Measurements from ENCODE around the gene PAPOLB. TPM values are rescaled to one million over a fixed set of nuclear protein-coding genes. Genes with fewer than 3 reads are reported as not detected.

The PAPOLB gene
- total RNA-seq, 4 donors from 2014 or later = 0.17 to 0.46 (median 0.37) TPM

- no peak for DNase-seq (ENCODE audit: extremely low spot score)
- intact Hi-C loops (cut with DNase I) = no loop called here
- H3K27me3 ChIP-seq = peaks cover 0 to 20% (median 0%) of the 10 kb centered on the region in 4 donors
- H3K4me1 ChIP-seq = peaks cover 4 to 9% (median 7%) of the 10 kb centered on the region in 4 donors
- TF ChIP-seq POLR2AphosphoS5 (IDR thresholded peaks at IDR 0.05) (no peak), POLR2A (IDR thresholded peaks at IDR 0.05; ENCODE audit: low read depth) (no peak), CTCF (IDR thresholded peaks at IDR 0.05) (no peak), EP300 (IDR thresholded peaks at IDR 0.05) (no peak)
- no peak overlapping the region for H3K27ac ChIP-seq (replicated peaks in 1 of 4)
- no peak overlapping the region for H3K4me3 ChIP-seq
- 93% methylated on average over 11 of the region's 38 CpGs for WGBS
- peaks cover 0 to 5% (median 0%) of the 10 kb centered on the region in 4 donors for H3K9me3 ChIP-seq
- peaks cover 0 to 45% (median 8%) of the 10 kb centered on the region in 4 donors for H3K36me3 ChIP-seq
Measured at GRCh38 chr7:4815609-4816418, 46.0 kb downstream of the PAPOLB start.

- no peak for DNase-seq (ENCODE audit: extremely low spot score)
- peaks cover 0 to 49% (median 8%) of the 10 kb centered on the region in 4 donors for H3K36me3 ChIP-seq
- no peak overlapping the region for H3K4me3 ChIP-seq
- TF ChIP-seq POLR2A (IDR thresholded peaks at IDR 0.05; ENCODE audit: low read depth) (no peak), POLR2AphosphoS5 (IDR thresholded peaks at IDR 0.05) (no peak), CTCF (IDR thresholded peaks at IDR 0.05) (no peak), EP300 (IDR thresholded peaks at IDR 0.05) (no peak)
- intact Hi-C loops (cut with DNase I) = no loop called here
- peaks cover 0 to 19% (median 0%) of the 10 kb centered on the region in 4 donors for H3K27me3 ChIP-seq
- WGBS = 100% methylated on average over 2 of the region's 14 CpGs
- H3K9me3 ChIP-seq = peaks cover 0 to 5% (median 0%) of the 10 kb centered on the region in 4 donors
- H3K27ac ChIP-seq (replicated peaks in 1 of 4) = no peak overlapping the region
- H3K4me1 ChIP-seq = peaks cover 0 to 3% (median under 1%) of the 10 kb centered on the region in 4 donors
Measured at GRCh38 chr7:4815121-4815520, 46.7 kb downstream of the PAPOLB start.

- H3K36me3 ChIP-seq = peaks cover 0 to 49% (median 8%) of the 10 kb centered on the region in 4 donors
- peaks cover 0 to 5% (median 0%) of the 10 kb centered on the region in 4 donors for H3K9me3 ChIP-seq
- intact Hi-C loops (cut with DNase I) = no loop called here
- H3K27ac ChIP-seq (replicated peaks in 1 of 4) = no peak overlapping the region
- WGBS = 54% methylated on average over 9 of the region's 14 CpGs
- TF ChIP-seq POLR2AphosphoS5 (IDR thresholded peaks at IDR 0.05) (no peak), EP300 (IDR thresholded peaks at IDR 0.05) (no peak), POLR2A (IDR thresholded peaks at IDR 0.05; ENCODE audit: low read depth) (no peak), CTCF (IDR thresholded peaks at IDR 0.05) (no peak)
- H3K4me3 ChIP-seq = no peak overlapping the region
- H3K27me3 ChIP-seq = peaks cover 0 to 16% (median 0%) of the 10 kb centered on the region in 4 donors
- DNase-seq (ENCODE audit: extremely low spot score) = no peak
- no peaks in the 10 kb centered on the region for H3K4me1 ChIP-seq
Measured at GRCh38 chr7:4814433-4814832, 47.4 kb downstream of the PAPOLB start.

- peaks cover 0 to 35% (median 5%) of the 10 kb centered on the region in 4 donors for H3K36me3 ChIP-seq
- intact Hi-C loops (cut with DNase I) = no loop called here
- TF ChIP-seq POLR2AphosphoS5 (IDR thresholded peaks at IDR 0.05) (no peak), CTCF (IDR thresholded peaks at IDR 0.05) (no peak), EP300 (IDR thresholded peaks at IDR 0.05) (no peak), POLR2A (IDR thresholded peaks at IDR 0.05; ENCODE audit: low read depth) (no peak)
- H3K4me1 ChIP-seq = peaks cover 0 to 6% (median 2%) of the 10 kb centered on the region in 4 donors
- peaks cover 0 to 32% (median 0%) of the 10 kb centered on the region in 4 donors for H3K27me3 ChIP-seq
- no peak overlapping the region for H3K27ac ChIP-seq (replicated peaks in 1 of 4)
- no peak for DNase-seq (ENCODE audit: extremely low spot score)
- H3K4me3 ChIP-seq = peak overlapping the region in 1 of 4 donors; percentile 2
- WGBS = 87% methylated on average over 14 of the region's 14 CpGs
- H3K9me3 ChIP-seq = peaks cover 0 to 5% (median 0%) of the 10 kb centered on the region in 4 donors
Measured at GRCh38 chr7:4809666-4810065, 52.2 kb downstream of the PAPOLB start.
